Right atrium auricular region (tissue), 2 donors: Measurements from ENCODE around the gene OR51E2. TPM values are rescaled to one million over a fixed set of nuclear protein-coding genes. Genes with fewer than 3 reads are reported as not detected.
A peak's percentile ranks its signal among the peaks of the same experiment; 100 is the strongest.

ENCODE experiments used
- DNase-seq: peaks from one replicate; pipeline ENCODE4 v3.0.0-alpha.2; 2019; ENCODE audit warnings: low spot score
- H3K27ac ChIP-seq, 2 donors: fragments of 200-600 bp; sonication (generic); 1 replicate in 1 of 2; 2 replicates in 1 of 2; pipeline ENCODE4 v1.5.1; 2016 to 2019
- H3K27me3 ChIP-seq, 2 donors: fragments of 200-600 bp; sonication (generic); one replicate each; pipeline versions ENCODE4 v1.5.1 to v1.6.0; 2017 to 2019
- H3K36me3 ChIP-seq: fragments of 200-600 bp; sonication (generic); one replicate; pipeline ENCODE4 v1.5.1; 2016
- H3K4me1 ChIP-seq, 2 donors: fragments of 200-600 bp; sonication (generic); one replicate each; pipeline versions ENCODE4 v1.5.1 to v1.6.0; 2017 to 2019
- H3K4me3 ChIP-seq, 2 donors: fragments of 200-600 bp; sonication (generic); 1 replicate in 1 of 2; 2 replicates in 1 of 2; pipeline ENCODE4 v1.5.1; 2017 to 2019; ENCODE audit warnings: mild to moderate bottlenecking in 1 of 2, moderate library complexity in 1 of 2
- H3K9me3 ChIP-seq, 2 donors: fragments of 200-600 bp; sonication (generic); one replicate each; pipeline ENCODE4 v1.5.1; 2019
- CTCF ChIP-seq, 2 donors: fragments of 200-600 bp; sonication (generic); IDR thresholded peaks; one replicate each; pipeline ENCODE4 v1.5.1; 2019; ENCODE audit warnings: antibody characterized with exemption in 2 of 2
- total RNA-seq, 2 donors: library from RNA; depleted of rRNA; stranded (reverse); fragments of >200 nt; gene quantifications; one replicate each; pipeline ENCODE4 v1.1.0, GENCODE V29; 2016

OR51E2 gene
- total RNA-seq, 2 donors from 2014 or later = 0.15 TPM; not detected in 1

GRCh38 chr11:4658629-4659445, 38.8 kb downstream of the OR51E2 start:
- Histone ChIP-seq H3K4me1 (no peaks in the 10 kb centered on the region), H3K27ac (no peak overlapping the region), H3K4me3 (no peak overlapping the region), H3K9me3 (no peaks in the 10 kb centered on the region), H3K36me3 (no peaks in the 10 kb centered on the region), H3K27me3 (no peaks in the 10 kb centered on the region)
- TF ChIP-seq CTCF (IDR thresholded peaks at IDR 0.05) = no peak
- DNase-seq = no peak

GRCh38 chr11:4654635-4655369, 42.9 kb downstream of the OR51E2 start:
- H3K36me3 ChIP-seq = no peaks in the 10 kb centered on the region
- H3K4me3 ChIP-seq = no peak overlapping the region
- no peak overlapping the region for H3K27ac ChIP-seq
- no peak for DNase-seq
- TF ChIP-seq CTCF (IDR thresholded peaks at IDR 0.05) = no peak
- no peaks in the 10 kb centered on the region for H3K27me3 ChIP-seq
- H3K9me3 ChIP-seq = no peaks in the 10 kb centered on the region
- no peaks in the 10 kb centered on the region for H3K4me1 ChIP-seq

- DNase-seq = no peak
- Histone ChIP-seq H3K4me3 (no peak overlapping the region), H3K9me3 (no peaks in the 10 kb centered on the region), H3K36me3 (no peaks in the 10 kb centered on the region), H3K27ac (peak overlapping the region in 1 of 2 donors; percentile 83), H3K27me3 (no peaks in the 10 kb centered on the region), H3K4me1 (peaks cover 0 to 44% of the 10 kb centered on the region in 2 donors)
- no peak for TF ChIP-seq CTCF (IDR thresholded peaks at IDR 0.05)
These were observed 49.9 kb downstream of the OR51E2 start for GRCh38 chr11:4647766-4648165.

GRCh38 chr11:4645974-4646373, 51.7 kb downstream of the OR51E2 start:
- no peaks in the 10 kb centered on the region for H3K27me3 ChIP-seq
- peaks cover 0 to 51% of the 10 kb centered on the region in 2 donors for H3K4me1 ChIP-seq
- no peaks in the 10 kb centered on the region for H3K36me3 ChIP-seq
- TF ChIP-seq CTCF (IDR thresholded peaks at IDR 0.05) = no peak
- DNase-seq = no peak
- no peaks in the 10 kb centered on the region for H3K9me3 ChIP-seq
- peak overlapping the region; percentile 31 to 83 for H3K27ac ChIP-seq
- H3K4me3 ChIP-seq = no peak overlapping the region

GRCh38 chr11:4644233-4644632, 53.4 kb downstream of the OR51E2 start:
- TF ChIP-seq CTCF (IDR thresholded peaks at IDR 0.05) = no peak
- no peaks in the 10 kb centered on the region for H3K27me3 ChIP-seq
- H3K36me3 ChIP-seq = no peaks in the 10 kb centered on the region
- DNase-seq = no peak
- peaks cover 0 to 51% of the 10 kb centered on the region in 2 donors for H3K4me1 ChIP-seq
- H3K9me3 ChIP-seq = no peaks in the 10 kb centered on the region
- peak overlapping the region in 1 of 2 donors; percentile 28 for H3K4me3 ChIP-seq
- peak overlapping the region in 1 of 2 donors; percentile 21 for H3K27ac ChIP-seq
